ENCODE measurements around the gene TSPAN2. TPM values are rescaled to one million over a fixed set of nuclear protein-coding genes. Genes with fewer than 3 reads are reported as not detected.
"Not testable (repeated sequence)": the region's sequence is repeated elsewhere in the genome, so short reads cannot be mapped to it uniquely, and the experiment has no call there.

The TSPAN2 gene
- total and polyA plus RNA-seq, 2 experiments from 2014 or later = 2.8 to 4.1 TPM

DNA sequence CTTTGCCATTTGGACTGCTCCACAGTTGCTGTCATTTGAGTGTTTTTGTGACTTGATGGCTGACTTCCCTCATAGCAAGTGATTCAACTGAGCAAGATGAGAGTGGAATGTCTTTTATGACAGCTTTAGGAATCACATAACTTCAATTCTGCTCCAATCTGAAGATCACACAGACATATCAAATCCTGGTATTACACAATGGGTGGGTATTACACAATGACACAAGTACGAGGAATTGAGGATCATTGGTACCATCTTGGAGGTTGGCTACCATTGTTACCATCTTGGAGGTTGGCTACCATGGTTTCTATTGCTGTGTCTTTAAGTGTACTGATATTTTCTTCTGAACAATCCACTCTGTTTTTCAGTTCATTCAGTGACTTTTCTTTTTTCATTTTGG lies 68.2 kb downstream of the TSPAN2 start:
- Histone ChIP-seq H3K9me2 (replicated peaks; ENCODE audit: insufficient read depth) (no peaks in the 10 kb centered on the region), H3K36me3 (replicated peaks; ENCODE audit: insufficient read depth, low read depth) (no peaks in the 10 kb centered on the region), H3K9me3 (ENCODE audit: low read depth) (no peaks in the 10 kb centered on the region), H3K27me3 (peaks cover 5% of the 10 kb centered on the region), H4K20me1 (ENCODE audit: insufficient read depth, poor library complexity, severe bottlenecking) (no peaks in the 10 kb centered on the region), H3K79me2 (no peaks in the 10 kb centered on the region), H3K27ac (no peak overlapping the region), H2AFZ (no peak overlapping the region), H3K4me1 (ENCODE audit: insufficient read depth) (no peaks in the 10 kb centered on the region), H3K4me3 (no peak overlapping the region), H3K4me2 (no peak overlapping the region)
- TF ChIP-seq EZH2 (IDR thresholded peaks at IDR 0.05; ENCODE audit: borderline replicate concordance) (no peak), EZH2phosphoT487 (IDR thresholded peaks at IDR 0.05; ENCODE audit: low read depth, severe bottlenecking, unreplicated experiment) (no peak)
- TF ChIP-seq, protein P1, sequence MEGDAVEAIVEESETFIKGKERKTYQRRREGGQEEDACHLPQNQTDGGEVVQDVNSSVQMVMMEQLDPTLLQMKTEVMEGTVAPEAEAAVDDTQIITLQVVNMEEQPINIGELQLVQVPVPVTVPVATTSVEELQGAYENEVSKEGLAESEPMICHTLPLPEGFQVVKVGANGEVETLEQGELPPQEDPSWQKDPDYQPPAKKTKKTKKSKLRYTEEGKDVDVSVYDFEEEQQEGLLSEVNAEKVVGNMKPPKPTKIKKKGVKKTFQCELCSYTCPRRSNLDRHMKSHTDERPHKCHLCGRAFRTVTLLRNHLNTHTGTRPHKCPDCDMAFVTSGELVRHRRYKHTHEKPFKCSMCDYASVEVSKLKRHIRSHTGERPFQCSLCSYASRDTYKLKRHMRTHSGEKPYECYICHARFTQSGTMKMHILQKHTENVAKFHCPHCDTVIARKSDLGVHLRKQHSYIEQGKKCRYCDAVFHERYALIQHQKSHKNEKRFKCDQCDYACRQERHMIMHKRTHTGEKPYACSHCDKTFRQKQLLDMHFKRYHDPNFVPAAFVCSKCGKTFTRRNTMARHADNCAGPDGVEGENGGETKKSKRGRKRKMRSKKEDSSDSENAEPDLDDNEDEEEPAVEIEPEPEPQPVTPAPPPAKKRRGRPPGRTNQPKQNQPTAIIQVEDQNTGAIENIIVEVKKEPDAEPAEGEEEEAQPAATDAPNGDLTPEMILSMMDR (IDR thresholded peaks at IDR 0.05; ENCODE audit: poor library complexity) = no peak
- 89% methylated on average over 1 of the region's 1 CpG for WGBS (ENCODE audit: low lambda C conversion rate, missing lambda C conversion rate)
- DNase-seq (ENCODE audit: low spot score) = no peak

DNA sequence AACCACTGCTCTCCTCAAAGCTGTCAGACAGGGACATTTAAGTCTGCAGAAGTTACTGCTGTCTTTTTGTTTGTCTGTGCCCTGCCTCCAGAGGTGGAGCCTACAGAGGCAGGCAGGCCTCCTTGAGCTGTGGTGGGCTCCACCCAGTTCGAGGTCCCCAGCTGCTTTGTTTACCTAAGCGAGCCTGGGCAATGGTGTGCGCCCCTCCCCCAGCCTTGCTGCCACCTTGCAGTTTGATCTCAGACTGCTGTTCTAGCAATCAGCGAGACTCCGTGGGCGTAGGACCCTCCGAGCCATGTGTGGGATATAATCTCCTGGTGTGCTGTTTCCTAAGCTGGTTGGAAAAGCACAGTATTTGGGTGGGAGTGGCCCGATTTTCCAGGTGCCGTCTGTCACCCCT lies 69.8 kb downstream of the TSPAN2 start:
- not testable (repeated sequence) for H3K4me1 ChIP-seq (ENCODE audit: insufficient read depth); H3K4me2 ChIP-seq; H3K4me3 ChIP-seq; H3K27me3 ChIP-seq; H3K79me2 ChIP-seq; H3K9me3 ChIP-seq (ENCODE audit: low read depth); DNase-seq (ENCODE audit: low spot score); H2AFZ ChIP-seq; H3K27ac ChIP-seq; H3K9me2 ChIP-seq (replicated peaks; ENCODE audit: insufficient read depth); H3K36me3 ChIP-seq (replicated peaks; ENCODE audit: insufficient read depth, low read depth); H4K20me1 ChIP-seq (ENCODE audit: insufficient read depth, poor library complexity, severe bottlenecking)
- 90% methylated on average over 9 of the region's 9 CpGs for WGBS (ENCODE audit: low lambda C conversion rate, missing lambda C conversion rate)

DNA sequence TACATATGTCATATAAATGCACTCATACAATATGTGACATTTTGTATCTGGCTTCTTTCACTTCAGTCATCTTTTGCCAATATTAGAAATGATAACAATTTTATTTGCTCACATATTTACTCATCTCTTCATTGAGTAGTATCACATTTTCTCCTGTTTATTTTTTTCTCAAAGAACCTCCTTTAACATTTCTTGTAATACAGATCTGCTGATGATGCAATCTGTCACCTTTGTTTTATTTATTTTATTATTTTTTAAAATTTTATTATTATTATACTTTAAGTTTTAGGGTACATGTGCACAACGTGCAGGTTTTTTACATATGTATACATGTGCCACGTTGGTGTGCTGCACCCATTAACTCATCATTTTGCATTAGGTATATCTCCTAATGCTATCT lies 75.5 kb downstream of the TSPAN2 start:
- Histone ChIP-seq H3K4me2 (no peak overlapping the region), H3K27ac (no peak overlapping the region), H3K27me3 (no peaks in the 10 kb centered on the region), H3K9me3 (ENCODE audit: low read depth) (no peaks in the 10 kb centered on the region), H2AFZ (no peak overlapping the region), H3K9me2 (replicated peaks; ENCODE audit: insufficient read depth) (no peaks in the 10 kb centered on the region), H4K20me1 (ENCODE audit: insufficient read depth, poor library complexity, severe bottlenecking) (no peaks in the 10 kb centered on the region), H3K36me3 (replicated peaks; ENCODE audit: insufficient read depth, low read depth) (no peaks in the 10 kb centered on the region), H3K4me3 (no peak overlapping the region), H3K4me1 (ENCODE audit: insufficient read depth) (no peaks in the 10 kb centered on the region), H3K79me2 (no peaks in the 10 kb centered on the region)
- DNase-seq (ENCODE audit: low spot score) = no peak
- WGBS (ENCODE audit: low lambda C conversion rate, missing lambda C conversion rate) = 86% methylated on average over 2 of the region's 2 CpGs
- no peak for TF ChIP-seq EZH2 (IDR thresholded peaks at IDR 0.05; ENCODE audit: borderline replicate concordance)

DNA sequence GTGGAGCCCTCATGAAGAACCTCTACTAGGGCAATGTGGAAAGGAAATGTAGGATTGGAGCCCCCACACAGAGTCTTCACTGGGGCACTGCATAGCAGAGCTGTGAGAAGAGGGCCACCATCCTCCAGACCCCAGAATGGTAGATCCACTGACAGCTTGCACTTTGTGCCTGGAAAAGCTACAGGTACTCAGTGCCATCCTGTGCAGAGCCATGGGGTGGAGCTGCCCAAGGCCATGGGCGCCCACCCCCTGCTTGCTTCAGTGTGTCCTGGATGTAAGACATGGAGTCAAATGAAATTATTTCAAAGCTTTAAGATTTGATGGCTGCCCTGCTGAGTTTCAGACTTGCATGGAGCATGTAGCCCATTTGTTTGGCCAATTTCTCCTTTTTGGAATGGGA lies 76.9 kb downstream of the TSPAN2 start:
- H3K36me3 ChIP-seq (replicated peaks; ENCODE audit: insufficient read depth, low read depth) = no peaks in the 10 kb centered on the region
- DNase-seq (ENCODE audit: low spot score) = no peak
- H3K9me2 ChIP-seq (replicated peaks; ENCODE audit: insufficient read depth) = no peaks in the 10 kb centered on the region
- no peak overlapping the region for H3K4me2 ChIP-seq
- no peaks in the 10 kb centered on the region for H3K9me3 ChIP-seq (ENCODE audit: low read depth)
- no peaks in the 10 kb centered on the region for H3K27me3 ChIP-seq
- H4K20me1 ChIP-seq (ENCODE audit: insufficient read depth, poor library complexity, severe bottlenecking) = no peaks in the 10 kb centered on the region
- no peak overlapping the region for H3K4me3 ChIP-seq
- no peak overlapping the region for H2AFZ ChIP-seq
- H3K4me1 ChIP-seq (ENCODE audit: insufficient read depth) = no peaks in the 10 kb centered on the region
- TF ChIP-seq, protein P1 (IDR thresholded peaks at IDR 0.05; ENCODE audit: poor library complexity) = no peak
- TF ChIP-seq EZH2 (IDR thresholded peaks at IDR 0.05; ENCODE audit: borderline replicate concordance) (no peak), EZH2phosphoT487 (IDR thresholded peaks at IDR 0.05; ENCODE audit: low read depth, severe bottlenecking, unreplicated experiment) (no peak)
- no peak overlapping the region for H3K27ac ChIP-seq
- no peaks in the 10 kb centered on the region for H3K79me2 ChIP-seq
- 90% methylated on average over 1 of the region's 1 CpG for WGBS (ENCODE audit: low lambda C conversion rate, missing lambda C conversion rate)
